ENCODE results near the gene VAMP8. TPM values are rescaled to one million over a fixed set of nuclear protein-coding genes. Genes with fewer than 3 reads are reported as not detected.

The VAMP8 gene
- total and polyA plus RNA-seq, 2 of the 8 experiments (the other 6 are each of a cell fraction or from before 2014, with no cell fraction given): 34.4 to 69.7 TPM

DNA sequence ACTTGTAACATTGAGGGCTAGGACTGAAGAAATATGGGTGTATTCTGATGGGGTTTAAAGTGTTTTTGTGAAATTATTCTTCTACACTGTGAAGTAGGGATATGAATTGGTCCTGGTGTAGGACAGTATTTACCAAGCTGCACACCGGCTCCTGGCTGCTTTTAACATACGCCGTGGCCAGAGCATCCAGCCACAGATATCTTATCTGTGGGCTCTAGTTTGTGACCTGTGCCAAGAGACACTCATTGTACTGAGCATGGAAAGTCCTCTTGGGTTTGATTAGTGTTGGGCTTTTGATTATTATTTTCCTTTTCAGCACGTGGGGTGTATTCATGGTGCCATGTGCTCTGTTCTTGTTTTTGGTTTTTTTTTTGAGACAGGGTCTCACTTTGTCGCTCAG, 46.6 kb downstream of the VAMP8 start (continued):
- TF ChIP-seq, protein P1, sequence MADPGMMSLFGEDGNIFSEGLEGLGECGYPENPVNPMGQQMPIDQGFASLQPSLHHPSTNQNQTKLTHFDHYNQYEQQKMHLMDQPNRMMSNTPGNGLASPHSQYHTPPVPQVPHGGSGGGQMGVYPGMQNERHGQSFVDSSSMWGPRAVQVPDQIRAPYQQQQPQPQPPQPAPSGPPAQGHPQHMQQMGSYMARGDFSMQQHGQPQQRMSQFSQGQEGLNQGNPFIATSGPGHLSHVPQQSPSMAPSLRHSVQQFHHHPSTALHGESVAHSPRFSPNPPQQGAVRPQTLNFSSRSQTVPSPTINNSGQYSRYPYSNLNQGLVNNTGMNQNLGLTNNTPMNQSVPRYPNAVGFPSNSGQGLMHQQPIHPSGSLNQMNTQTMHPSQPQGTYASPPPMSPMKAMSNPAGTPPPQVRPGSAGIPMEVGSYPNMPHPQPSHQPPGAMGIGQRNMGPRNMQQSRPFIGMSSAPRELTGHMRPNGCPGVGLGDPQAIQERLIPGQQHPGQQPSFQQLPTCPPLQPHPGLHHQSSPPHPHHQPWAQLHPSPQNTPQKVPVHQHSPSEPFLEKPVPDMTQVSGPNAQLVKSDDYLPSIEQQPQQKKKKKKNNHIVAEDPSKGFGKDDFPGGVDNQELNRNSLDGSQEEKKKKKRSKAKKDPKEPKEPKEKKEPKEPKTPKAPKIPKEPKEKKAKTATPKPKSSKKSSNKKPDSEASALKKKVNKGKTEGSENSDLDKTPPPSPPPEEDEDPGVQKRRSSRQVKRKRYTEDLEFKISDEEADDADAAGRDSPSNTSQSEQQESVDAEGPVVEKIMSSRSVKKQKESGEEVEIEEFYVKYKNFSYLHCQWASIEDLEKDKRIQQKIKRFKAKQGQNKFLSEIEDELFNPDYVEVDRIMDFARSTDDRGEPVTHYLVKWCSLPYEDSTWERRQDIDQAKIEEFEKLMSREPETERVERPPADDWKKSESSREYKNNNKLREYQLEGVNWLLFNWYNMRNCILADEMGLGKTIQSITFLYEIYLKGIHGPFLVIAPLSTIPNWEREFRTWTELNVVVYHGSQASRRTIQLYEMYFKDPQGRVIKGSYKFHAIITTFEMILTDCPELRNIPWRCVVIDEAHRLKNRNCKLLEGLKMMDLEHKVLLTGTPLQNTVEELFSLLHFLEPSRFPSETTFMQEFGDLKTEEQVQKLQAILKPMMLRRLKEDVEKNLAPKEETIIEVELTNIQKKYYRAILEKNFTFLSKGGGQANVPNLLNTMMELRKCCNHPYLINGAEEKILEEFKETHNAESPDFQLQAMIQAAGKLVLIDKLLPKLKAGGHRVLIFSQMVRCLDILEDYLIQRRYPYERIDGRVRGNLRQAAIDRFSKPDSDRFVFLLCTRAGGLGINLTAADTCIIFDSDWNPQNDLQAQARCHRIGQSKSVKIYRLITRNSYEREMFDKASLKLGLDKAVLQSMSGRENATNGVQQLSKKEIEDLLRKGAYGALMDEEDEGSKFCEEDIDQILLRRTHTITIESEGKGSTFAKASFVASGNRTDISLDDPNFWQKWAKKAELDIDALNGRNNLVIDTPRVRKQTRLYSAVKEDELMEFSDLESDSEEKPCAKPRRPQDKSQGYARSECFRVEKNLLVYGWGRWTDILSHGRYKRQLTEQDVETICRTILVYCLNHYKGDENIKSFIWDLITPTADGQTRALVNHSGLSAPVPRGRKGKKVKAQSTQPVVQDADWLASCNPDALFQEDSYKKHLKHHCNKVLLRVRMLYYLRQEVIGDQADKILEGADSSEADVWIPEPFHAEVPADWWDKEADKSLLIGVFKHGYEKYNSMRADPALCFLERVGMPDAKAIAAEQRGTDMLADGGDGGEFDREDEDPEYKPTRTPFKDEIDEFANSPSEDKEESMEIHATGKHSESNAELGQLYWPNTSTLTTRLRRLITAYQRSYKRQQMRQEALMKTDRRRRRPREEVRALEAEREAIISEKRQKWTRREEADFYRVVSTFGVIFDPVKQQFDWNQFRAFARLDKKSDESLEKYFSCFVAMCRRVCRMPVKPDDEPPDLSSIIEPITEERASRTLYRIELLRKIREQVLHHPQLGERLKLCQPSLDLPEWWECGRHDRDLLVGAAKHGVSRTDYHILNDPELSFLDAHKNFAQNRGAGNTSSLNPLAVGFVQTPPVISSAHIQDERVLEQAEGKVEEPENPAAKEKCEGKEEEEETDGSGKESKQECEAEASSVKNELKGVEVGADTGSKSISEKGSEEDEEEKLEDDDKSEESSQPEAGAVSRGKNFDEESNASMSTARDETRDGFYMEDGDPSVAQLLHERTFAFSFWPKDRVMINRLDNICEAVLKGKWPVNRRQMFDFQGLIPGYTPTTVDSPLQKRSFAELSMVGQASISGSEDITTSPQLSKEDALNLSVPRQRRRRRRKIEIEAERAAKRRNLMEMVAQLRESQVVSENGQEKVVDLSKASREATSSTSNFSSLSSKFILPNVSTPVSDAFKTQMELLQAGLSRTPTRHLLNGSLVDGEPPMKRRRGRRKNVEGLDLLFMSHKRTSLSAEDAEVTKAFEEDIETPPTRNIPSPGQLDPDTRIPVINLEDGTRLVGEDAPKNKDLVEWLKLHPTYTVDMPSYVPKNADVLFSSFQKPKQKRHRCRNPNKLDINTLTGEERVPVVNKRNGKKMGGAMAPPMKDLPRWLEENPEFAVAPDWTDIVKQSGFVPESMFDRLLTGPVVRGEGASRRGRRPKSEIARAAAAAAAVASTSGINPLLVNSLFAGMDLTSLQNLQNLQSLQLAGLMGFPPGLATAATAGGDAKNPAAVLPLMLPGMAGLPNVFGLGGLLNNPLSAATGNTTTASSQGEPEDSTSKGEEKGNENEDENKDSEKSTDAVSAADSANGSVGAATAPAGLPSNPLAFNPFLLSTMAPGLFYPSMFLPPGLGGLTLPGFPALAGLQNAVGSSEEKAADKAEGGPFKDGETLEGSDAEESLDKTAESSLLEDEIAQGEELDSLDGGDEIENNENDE (IDR thresholded peaks at IDR 0.05; ENCODE audit: insufficient replicate concordance, low read length): no peak
- TF ChIP-seq SUZ12 (IDR thresholded peaks at IDR 0.05; ENCODE audit: low read length): no peak
- no peak for TF ChIP-seq CBX8 (IDR thresholded peaks at IDR 0.05; ENCODE audit: borderline replicate concordance, low read depth, low read length)
- TF ChIP-seq SIRT6 (IDR thresholded peaks at IDR 0.05; ENCODE audit: low read length): no peak
- no peak for TF ChIP-seq MAFK (IDR thresholded peaks at IDR 0.05; ENCODE audit: low read depth, low read length)
- no peak for TF ChIP-seq CREB1 (IDR thresholded peaks at IDR 0.05)
- no peak for TF ChIP-seq POLR2AphosphoS5 (IDR thresholded peaks at IDR 0.05; ENCODE audit: low read depth, low read length)
- no peak for TF ChIP-seq EZH2 (IDR thresholded peaks at IDR 0.05; ENCODE audit: low read depth, low read length, severe bottlenecking)

Data from H1 (cell line).